Right lobe of liver (tissue), 6 donors: Measurements from ENCODE around the gene CPB1. TPM values are rescaled to one million over a fixed set of nuclear protein-coding genes. Genes with fewer than 3 reads are reported as not detected.
"Not testable (repeated sequence)": the region's sequence is repeated elsewhere in the genome, so short reads cannot be mapped to it uniquely, and the experiment has no call there.

ENCODE experiments used
- ATAC-seq, 4 donors: fragments of 200-7000 bp; cut with Tn5 transposase; one replicate each; pipeline ENCODE4 v1.9.1; 2020; ENCODE audit warnings: mild to moderate bottlenecking in 4 of 4, moderate library complexity in 4 of 4
- DNase-seq, 3 donors: peaks; one replicate each; pipeline ENCODE4 v3.0.0-alpha.2; 2020
- H3K27ac ChIP-seq, 3 donors: fragments of 200-600 bp; one replicate each; pipeline ENCODE4 v1.8.0; 2022
- H3K27me3 ChIP-seq, 2 donors: fragments of 200-600 bp; one replicate each; pipeline ENCODE4 v1.8.0; 2022
- H3K36me3 ChIP-seq, 4 donors: fragments of 200-600 bp; sonication (generic) in 1 of 4; one replicate each; pipeline versions ENCODE4 v1.5.1 to v1.8.0; 2017 to 2022; ENCODE audit warnings: control low read depth in 1 of 4
- H3K4me1 ChIP-seq, 4 donors: fragments of 200-600 bp; sonication (generic) in 1 of 4; one replicate each; pipeline versions ENCODE4 v1.5.1 to v1.8.0; 2017 to 2022; ENCODE audit warnings: control low read depth in 1 of 4
- H3K4me3 ChIP-seq, 3 donors: fragments of 200-600 bp; one replicate each; pipeline ENCODE4 v1.8.0; 2022
- H3K9me3 ChIP-seq, 4 donors: fragments of 200-600 bp; sonication (generic) in 1 of 4; one replicate each; pipeline versions ENCODE4 v1.5.1 to v1.8.0; 2017 to 2022; ENCODE audit warnings: control low read depth in 1 of 4
- POLR2A ChIP-seq: fragments of 450-650 bp; IDR thresholded peaks from one replicate; pipeline ENCODE4 v1.6.1; 2017; ENCODE audit warnings: antibody characterized with exemption, mild to moderate bottlenecking
- WGBS: methylation state at CpG from one replicate; pipeline ENCODE4 v1.1.6; 2018; ENCODE audit warnings: low coverage, low lambda C conversion rate; ENCODE audit not compliant: insufficient coverage; ENCODE audit errors: missing lambda C conversion rate; 5-methylcytosine and 5-hydroxymethylcytosine counted together
- intact Hi-C, 2 donors: fragments of 100-400 bp; cut with DNase I; formaldehyde crosslinking; loops; one replicate each; pipeline versions ENCODE4 v1.11.2 to v1.14.1; 2022
- long read RNA-seq: library from polyadenylated mRNA; unstranded; transcript quantifications from one replicate; pipeline ENCODE4 v2.0.0, GENCODE V29; 2019
- total RNA-seq, 6 experiments: library from RNA; depleted of rRNA in 2 of 6; stranded (reverse); fragments of >200 nt in 2 of 6; fragmentation: NEBNext Ultra II Directional in 3 of 6; extraction: Animal tissue kit (Norgen Biotek cat#: 25700) in 3 of 6; gene quantifications; one replicate each; pipeline versions ENCODE4 v1.1.0 to v1.2.4, GENCODE V29; 2016 to 2023
- TF ChIP-seq, protein P1 (sequence below), 4 donors: fragments of 200-600 bp in 3 of 4; fragments of 450-650 bp in 1 of 4; IDR thresholded peaks; one replicate each; pipeline versions ENCODE4 v1.5.1 to v1.8.0; 2016 to 2022; ENCODE audit warnings: antibody characterized with exemption in 4 of 4, mild to moderate bottlenecking in 2 of 4
- donor health status: DM: no; HTN: yes; CAD: no.
- donor health status: DM: no; HTN: no; CAD: no.
- donor health status: DM: no; HTN: no; CAD: no.
- donor health status: DM: no; HTN: yes; CAD: no.
- donor health status: DM: no; HTN: yes; CAD: no.

Gene CPB1
- total RNA-seq, result under 1 TPM in 2 of 6 experiments, not detected in 4; 0.31 to 0.44 TPM
- long read RNA-seq, result 0 reads

DNA sequence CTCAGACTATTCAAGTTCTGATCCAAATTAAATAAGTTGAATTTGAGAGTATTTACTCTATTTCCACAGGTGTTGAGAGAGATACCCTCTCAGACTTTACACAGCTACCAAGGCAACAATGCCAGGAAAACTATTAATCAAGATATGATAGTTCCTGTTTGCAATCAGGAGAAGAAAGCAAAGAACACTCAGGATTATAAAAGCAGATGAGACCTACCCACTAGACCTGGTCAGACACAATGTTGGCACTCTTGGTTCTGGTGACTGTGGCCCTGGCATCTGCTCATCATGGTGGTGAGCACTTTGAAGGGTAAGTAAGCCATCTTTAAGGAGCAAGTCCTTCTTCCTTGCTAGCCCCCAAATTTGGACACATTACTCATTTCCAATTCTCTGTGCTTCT lies at the start of gene CPB1:
CPB1 (plus strand) TSS at position 227 of the 400 bp plus-strand sequence; CDS start at position 240, 13 bp downstream.
- no peaks in the 10 kb centered on the region for H3K9me3 ChIP-seq
- intact Hi-C loops, result no loop called here
- H3K27me3 ChIP-seq, result no peaks in the 10 kb centered on the region
- no peak within 1 kb of the TSS for H3K4me3 ChIP-seq
- TF ChIP-seq, protein P1, sequence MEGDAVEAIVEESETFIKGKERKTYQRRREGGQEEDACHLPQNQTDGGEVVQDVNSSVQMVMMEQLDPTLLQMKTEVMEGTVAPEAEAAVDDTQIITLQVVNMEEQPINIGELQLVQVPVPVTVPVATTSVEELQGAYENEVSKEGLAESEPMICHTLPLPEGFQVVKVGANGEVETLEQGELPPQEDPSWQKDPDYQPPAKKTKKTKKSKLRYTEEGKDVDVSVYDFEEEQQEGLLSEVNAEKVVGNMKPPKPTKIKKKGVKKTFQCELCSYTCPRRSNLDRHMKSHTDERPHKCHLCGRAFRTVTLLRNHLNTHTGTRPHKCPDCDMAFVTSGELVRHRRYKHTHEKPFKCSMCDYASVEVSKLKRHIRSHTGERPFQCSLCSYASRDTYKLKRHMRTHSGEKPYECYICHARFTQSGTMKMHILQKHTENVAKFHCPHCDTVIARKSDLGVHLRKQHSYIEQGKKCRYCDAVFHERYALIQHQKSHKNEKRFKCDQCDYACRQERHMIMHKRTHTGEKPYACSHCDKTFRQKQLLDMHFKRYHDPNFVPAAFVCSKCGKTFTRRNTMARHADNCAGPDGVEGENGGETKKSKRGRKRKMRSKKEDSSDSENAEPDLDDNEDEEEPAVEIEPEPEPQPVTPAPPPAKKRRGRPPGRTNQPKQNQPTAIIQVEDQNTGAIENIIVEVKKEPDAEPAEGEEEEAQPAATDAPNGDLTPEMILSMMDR (IDR thresholded peaks at IDR 0.05), result no peak
- no peak for TF ChIP-seq POLR2A
- no peaks in the 10 kb centered on the region for H3K36me3 ChIP-seq
- DNase-seq, result no peak
- H3K4me1 ChIP-seq, result no peaks in the 10 kb centered on the region
- ATAC-seq, result no peak
- H3K27ac ChIP-seq, result no peak within 1 kb of the TSS

DNA sequence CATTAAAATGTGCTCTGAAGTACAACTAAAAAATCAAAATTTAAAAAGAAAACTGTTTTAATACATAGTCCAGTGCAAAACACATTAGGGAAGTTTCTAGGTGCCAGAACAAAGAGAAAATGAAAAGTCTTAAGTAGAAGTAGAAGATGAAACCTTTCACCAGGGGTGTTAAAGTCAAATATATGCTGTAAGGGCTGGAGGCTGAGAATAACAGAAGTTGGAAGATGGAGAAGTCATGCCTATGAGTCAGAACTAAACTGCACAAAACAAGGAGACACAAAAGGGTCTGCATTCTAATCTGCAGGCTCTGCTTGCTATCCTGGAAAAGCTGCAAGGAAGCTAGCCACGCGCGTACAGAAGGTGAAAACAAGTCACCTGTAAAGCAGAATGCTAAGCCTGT lies 48.7 kb upstream of the CPB1 start:
- 93% methylated on average over 3 of the region's 3 CpGs for WGBS
- Histone ChIP-seq H3K9me3 (no peaks in the 10 kb centered on the region), H3K27ac (no peak overlapping the region), H3K36me3 (no peaks in the 10 kb centered on the region), H3K4me1 (no peaks in the 10 kb centered on the region), H3K4me3 (no peak overlapping the region), H3K27me3 (no peaks in the 10 kb centered on the region)
- DNase-seq (no peak), ATAC-seq (no peak)
- intact Hi-C loops, result no loop called here
- TF ChIP-seq POLR2A, result no peak
- TF ChIP-seq, protein P1 (IDR thresholded peaks at IDR 0.05), result no peak

DNA sequence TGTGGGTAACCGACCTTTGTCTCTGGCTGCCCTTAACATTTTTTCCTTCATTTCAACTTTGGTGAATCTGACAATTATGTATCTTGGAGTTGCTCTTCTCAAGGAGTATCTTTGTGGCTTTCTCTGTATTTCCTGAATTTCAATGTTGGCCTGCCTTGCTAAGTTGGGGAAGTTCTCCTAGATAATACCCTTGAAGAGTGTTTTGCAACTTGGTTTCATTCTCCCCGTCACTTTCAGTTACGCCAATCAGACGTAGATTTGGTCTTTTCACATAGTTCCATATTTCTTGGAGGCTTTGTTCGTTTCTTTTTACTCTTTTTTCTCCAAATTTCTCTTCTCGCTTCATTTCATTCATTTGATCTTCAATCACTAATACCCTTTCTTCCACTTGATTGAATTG lies 42.6 kb upstream of the CPB1 start:
- 59% methylated on average over 6 of the region's 6 CpGs for WGBS

DNA sequence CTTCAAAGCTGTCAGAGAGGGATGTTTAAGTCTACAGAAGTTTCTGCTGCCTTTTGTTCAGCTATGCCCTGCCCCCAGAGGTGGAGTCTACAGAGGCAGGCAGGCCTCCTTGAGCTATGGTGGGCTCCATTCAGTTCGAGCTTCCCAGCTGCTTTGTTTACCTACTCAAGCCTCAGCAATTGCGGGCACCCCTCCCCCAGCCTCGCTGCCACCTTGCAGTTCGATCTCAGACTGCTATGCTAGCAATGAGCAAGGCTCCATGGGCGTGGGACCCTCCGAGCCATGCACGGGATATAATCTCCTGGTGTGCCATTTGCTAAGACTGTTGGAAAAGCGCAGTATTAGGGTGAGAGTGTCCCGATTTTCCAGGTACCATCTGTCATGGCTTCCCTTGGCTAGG lies 41.5 kb upstream of the CPB1 start:
- DNase-seq, intact Hi-C loops, H3K4me3 ChIP-seq, H3K27ac ChIP-seq, H3K4me1 ChIP-seq, H3K27me3 ChIP-seq, H3K36me3 ChIP-seq, ATAC-seq, H3K9me3 ChIP-seq: not testable (repeated sequence)
- 74% methylated on average over 5 of the region's 9 CpGs for WGBS

More for the DNA sequence above, 42.6 kb upstream of the CPB1 start:
- H3K36me3 ChIP-seq, DNase-seq, H3K4me1 ChIP-seq, ATAC-seq, H3K27me3 ChIP-seq, intact Hi-C loops, H3K9me3 ChIP-seq, H3K27ac ChIP-seq, H3K4me3 ChIP-seq: not testable (repeated sequence)

DNA sequence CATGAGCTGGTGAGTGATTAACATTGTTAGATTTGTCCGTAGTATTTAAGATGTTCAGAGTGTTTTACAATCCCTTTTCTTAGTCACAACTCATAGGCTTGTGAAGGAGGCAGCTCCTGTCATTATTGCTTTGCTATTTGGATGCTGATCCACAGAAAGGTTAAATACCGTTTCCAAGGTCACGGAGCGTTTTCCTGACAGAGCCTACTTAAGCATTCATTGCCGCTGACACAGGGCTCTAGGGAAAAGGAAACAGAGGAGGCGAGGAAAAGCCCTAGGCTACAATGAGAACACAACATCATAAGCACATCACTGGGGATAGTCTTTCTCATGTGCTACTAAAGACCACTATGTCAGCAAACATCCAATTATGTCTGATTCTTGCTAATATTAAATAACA lies 38.5 kb upstream of the CPB1 start:
- intact Hi-C loops, result no loop called here
- DNase-seq, result no peak
- no peak for ATAC-seq
- H3K36me3 ChIP-seq, result no peaks in the 10 kb centered on the region
- H3K4me3 ChIP-seq, result no peak overlapping the region
- WGBS, result 63% methylated on average over 5 of the region's 6 CpGs
- no peaks in the 10 kb centered on the region for H3K4me1 ChIP-seq
- TF ChIP-seq POLR2A, result no peak
- TF ChIP-seq, protein P1 (IDR thresholded peaks at IDR 0.05), result no peak
- no peaks in the 10 kb centered on the region for H3K27me3 ChIP-seq
- H3K9me3 ChIP-seq, result no peaks in the 10 kb centered on the region
- no peak overlapping the region for H3K27ac ChIP-seq

DNA sequence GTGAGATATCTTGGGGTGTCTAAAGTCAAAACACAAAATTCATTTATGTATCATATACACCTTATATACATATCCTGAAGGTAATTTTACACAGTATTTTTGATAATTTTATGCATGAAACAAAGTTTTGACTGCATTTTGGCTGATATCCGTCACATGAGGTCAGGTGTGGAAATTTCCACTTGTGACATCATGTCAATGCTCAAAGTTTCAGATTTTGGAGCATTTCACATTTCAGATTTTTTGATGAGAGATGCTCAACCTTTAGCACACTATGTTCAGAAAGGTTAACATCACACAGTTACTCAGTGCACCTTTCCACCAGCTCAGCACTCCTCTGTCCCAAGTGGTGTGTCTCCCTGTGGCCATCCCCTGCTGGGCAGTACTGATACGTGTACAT lies 37.7 kb upstream of the CPB1 start:
- Histone ChIP-seq H3K36me3 (no peaks in the 10 kb centered on the region), H3K27me3 (no peaks in the 10 kb centered on the region), H3K27ac (no peak overlapping the region), H3K4me1 (no peaks in the 10 kb centered on the region), H3K9me3 (no peaks in the 10 kb centered on the region), H3K4me3 (no peak overlapping the region)
- DNase-seq (no peak), ATAC-seq (no peak)
- intact Hi-C loops, result no loop called here
- 82% methylated on average over 2 of the region's 2 CpGs for WGBS
- TF ChIP-seq POLR2A, result no peak
- TF ChIP-seq, protein P1 (IDR thresholded peaks at IDR 0.05), result no peak
